NCI-H460 (cell line): ENCODE measurements around the gene KIAA0586. TPM values are rescaled to one million over a fixed set of nuclear protein-coding genes. Genes with fewer than 3 reads are reported as not detected.
"Not testable (repeated sequence)": the region's sequence is repeated elsewhere in the genome, so short reads cannot be mapped to it uniquely, and the experiment has no call there.

ENCODE experiments used
- DNase-seq: peaks from one replicate; pipeline ENCODE4 v3.0.0-alpha.2; 2016; ENCODE audit warnings: low read depth; ENCODE audit errors: extremely low read depth
- small RNA-seq, 2 experiments: library from RNA; depleted of rRNA; stranded (forward); fragments of <200 nt; gene quantifications; one replicate each; pipeline ENCODE3, GENCODE V24; 2014
- total RNA-seq: library from RNA; depleted of rRNA; stranded (reverse); fragments of >200 nt; shearing (Covaris generic); gene quantifications from 2 replicates; pipeline ENCODE4 v1.2.3, GENCODE V29; 2014; rRNA removed

KIAA0586 gene
- total RNA-seq, 1 experiment from 2014 or later = 27.2 TPM

DNA sequence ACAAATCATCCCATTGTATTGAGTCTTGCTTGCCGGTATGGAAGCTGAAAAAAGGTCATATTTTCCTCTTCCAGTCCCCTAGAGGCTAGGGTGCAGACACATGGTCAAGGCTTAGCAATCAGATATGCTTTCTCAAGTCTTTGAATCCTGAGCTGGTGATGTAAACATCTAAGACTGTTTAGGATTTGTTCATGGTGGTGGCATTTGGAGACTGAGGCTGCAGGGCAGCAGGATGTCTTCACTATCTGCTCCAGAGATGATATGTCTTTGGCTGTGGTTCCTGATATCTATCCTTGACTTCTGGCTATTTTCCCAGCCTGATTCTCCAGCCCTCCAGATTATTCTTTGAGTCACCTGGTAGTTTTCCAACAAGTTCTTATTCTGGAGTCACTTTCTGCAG lies 159.8 kb downstream of the KIAA0586 start:
- no peak for DNase-seq

DNA sequence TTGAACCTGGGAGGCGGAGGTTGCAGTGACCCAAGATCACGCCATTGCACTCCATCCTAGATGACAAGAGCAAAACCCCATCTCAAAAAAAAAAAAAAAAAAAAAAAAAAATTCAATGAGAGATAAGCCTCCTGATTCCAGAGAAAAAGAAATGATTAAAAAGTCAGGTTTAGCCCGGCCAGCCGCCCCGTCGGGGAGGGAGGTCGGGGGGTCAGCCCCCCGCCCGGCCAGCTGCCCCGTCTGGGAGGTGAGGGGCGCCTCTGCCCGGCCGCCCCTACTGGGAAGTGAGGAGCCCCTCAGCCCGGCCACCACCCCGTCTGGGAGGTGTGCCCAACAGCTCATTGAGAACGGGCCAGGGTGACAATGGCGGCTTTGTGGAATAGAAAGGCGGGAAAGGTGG lies 160.8 kb downstream of the KIAA0586 start:
- DNase-seq = not testable (repeated sequence)

DNA sequence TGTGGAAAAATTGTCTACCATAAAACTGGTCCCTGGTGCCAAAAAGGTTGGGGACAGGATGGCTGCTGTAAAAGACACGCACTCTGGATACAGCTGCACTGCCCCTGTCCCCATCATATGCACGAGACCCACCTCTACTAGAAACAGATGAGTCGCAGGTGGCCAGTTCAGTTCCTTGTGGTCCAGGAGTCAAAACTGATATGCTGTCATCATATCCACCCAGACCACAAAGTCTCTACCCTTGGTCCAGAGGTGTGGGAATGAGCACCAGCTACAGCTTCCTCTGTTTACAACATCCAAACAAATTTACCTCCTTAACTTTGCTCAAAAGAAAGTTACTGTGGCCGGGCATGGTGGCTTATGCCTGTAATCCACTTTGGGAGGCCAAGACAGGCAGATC lies 166.5 kb downstream of the KIAA0586 start:
- no peak for DNase-seq

DNA sequence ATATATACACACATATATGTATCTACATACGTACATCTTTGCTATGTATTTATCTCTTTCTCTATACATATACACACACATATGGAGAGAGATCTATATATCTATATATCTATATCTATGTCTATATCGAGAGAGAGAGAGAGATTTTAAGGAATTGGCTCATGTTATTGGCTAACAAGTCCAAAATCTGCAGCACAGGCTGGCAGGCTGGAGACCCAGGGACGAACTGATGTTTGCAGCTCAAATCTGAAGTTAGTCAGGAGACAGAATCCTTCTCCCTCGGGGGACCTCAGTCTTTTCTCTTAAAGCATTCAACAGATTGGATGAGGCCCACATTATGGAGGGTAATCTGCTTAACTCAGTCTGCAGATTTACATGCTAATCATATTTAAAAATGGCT lies 169.5 kb downstream of the KIAA0586 start:
- DNase-seq = no peak

DNA sequence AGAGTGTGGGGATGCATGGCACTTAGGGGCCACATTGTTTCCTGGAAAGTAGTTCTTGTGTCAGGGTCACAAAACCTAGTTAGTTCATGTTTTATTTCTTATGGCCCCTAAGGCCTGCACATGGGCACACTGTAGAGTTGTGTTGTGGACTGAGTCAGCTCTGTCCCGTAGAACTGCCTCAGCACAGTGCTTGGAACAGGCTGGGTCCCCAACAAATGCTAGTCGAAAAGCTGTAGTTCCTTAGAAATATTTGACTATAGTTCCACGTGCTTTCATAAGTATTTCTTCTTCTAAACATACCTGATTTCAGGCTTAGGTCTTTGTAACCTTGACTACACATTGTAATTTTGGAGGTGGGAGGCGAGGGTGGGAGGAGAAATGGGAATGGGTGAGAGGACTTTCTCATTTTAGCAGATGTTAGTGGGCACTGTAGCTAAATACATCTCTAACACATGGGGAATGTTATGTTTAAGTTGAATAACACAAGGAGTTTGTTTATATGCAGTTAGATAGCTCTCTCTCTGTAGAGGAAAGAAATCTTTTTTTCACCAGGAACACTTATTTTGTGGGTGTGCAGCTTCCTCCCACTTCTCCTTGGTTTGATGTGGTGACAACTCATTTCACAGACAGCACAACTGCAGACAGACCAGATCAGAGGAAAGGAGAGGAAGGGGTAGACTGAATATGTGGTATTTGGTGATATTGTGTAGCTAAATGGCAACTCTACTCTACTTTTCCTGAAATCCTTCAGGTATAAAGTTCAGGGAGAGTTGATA lies 170.7 kb downstream of the KIAA0586 start:
- no peak for DNase-seq

DNA sequence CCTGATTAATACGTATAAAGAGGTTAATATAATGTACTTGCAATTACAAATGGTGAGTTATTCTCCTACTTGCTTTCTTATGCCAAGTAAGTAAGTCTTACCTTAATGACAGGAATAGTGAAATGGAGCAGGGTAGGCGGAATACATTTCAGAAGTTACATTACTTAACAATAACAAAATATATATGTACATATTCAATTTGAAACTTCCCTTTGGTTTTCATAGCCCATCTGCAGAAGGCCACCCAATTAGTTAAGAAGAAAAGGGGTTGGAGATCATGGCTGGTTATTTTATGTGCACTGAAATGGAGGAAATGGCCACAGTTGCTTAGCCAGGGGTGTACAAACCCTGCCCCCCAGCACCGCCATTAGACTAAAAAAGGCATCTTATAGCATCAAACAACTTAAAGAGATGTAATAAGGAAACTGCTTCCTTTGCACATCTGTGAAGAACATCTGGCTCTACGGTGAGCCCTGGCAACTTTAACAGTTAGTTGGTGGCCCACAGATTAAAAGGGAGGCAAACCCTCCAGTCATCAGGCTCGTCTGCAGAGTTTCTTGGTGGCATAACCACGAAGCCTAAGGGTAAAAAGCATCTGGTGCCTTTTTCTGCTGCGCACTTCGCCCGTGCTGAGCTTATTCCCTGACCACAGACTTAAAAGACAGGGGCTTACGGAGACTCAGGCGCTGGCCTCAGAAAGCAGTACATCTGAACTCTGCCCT lies 171.4 kb downstream of the KIAA0586 start:
- DNase-seq = no peak

DNA sequence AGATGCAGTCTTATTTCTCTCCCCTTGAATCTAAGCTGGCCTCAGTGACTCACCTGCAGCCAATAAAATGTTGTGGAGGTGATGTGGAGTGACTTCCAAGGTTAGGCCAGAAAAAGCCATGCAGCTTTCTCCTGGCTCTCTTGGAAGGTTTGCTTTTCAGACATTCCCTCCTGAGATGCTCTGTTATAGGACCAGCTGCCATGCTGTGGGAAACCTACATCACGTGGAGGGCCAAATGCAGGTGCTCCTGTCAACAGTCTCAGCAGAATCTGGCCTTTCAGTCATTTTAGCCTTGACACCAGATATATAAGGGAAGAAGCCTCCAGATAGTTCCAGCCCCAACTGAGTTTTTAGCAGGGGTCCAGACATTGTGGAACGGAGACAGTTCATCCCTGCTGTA lies 172.2 kb downstream of the KIAA0586 start:
- DNase-seq = no peak

Small RNA genes lying within 50 kb of the gene (small RNA-seq; reads per million reads assigned to genes)
- gene HSBP1P1 = 0 reads per million in 2 experiments
- gene RF00019 = 0 reads per million in 2 experiments

Other genes with a start within 250 kb of the KIAA0586 start
- gene ACTR10, start 227.6 kb upstream of the KIAA0586 start, total RNA-seq = 93.4 and 101 TPM in 2 replicates
- gene PSMA3, start 182.9 kb upstream of the KIAA0586 start, total RNA-seq = 202 and 260 TPM in 2 replicates
- gene ARID4A, start 129.2 kb upstream of the KIAA0586 start, total RNA-seq = 8.0 and 8.1 TPM in 2 replicates
- gene TOMM20L, start 31.8 kb upstream of the KIAA0586 start, total RNA-seq = not detected in 2 replicates
- 118 and 128 TPM in 2 replicates for gene TIMM9, start 188 bp upstream of the KIAA0586 start, total RNA-seq
- gene DACT1, start 210.2 kb downstream of the KIAA0586 start, total RNA-seq = 0.89 TPM in 1 of 2 replicates, not detected in the other